Neural cell (in vitro differentiated cells): ENCODE results near the gene JAG2. TPM values are rescaled to one million over a fixed set of nuclear protein-coding genes. Genes with fewer than 3 reads are reported as not detected.
A peak's percentile ranks its signal among the peaks of the same experiment; 100 is the strongest.

ENCODE experiments used
- H2AFZ ChIP-seq: fragments of 200-600, 300-800 bp; sonication (generic), shearing (Covaris generic); 2 replicates; pipeline ENCODE4 v1.6.0; 2014; ENCODE audit warnings: low read depth, mild to moderate bottlenecking, antibody characterized with exemption, low read length, moderate library complexity
- H3F3A ChIP-seq: fragments of 200-600 bp; shearing (Covaris generic); 2 replicates; pipeline ENCODE4 v1.6.1; 2016; ENCODE audit warnings: mild to moderate bottlenecking, moderate library complexity, mixed read lengths, antibody characterized with exemption, low read length; ENCODE audit not compliant: insufficient read depth, poor library complexity, severe bottlenecking
- H3K27ac ChIP-seq: fragments of 200-600, 300-800 bp; sonication (generic), shearing (Covaris generic); 2 replicates; pipeline ENCODE4 v1.5.1; 2014; ENCODE audit warnings: mild to moderate bottlenecking, low read length, moderate library complexity
- H3K27me3 ChIP-seq: fragments of 300-800, 200-600 bp; sonication (generic), shearing (Covaris generic); 2 replicates; pipeline ENCODE4 v1.6.0; 2014; ENCODE audit warnings: mild to moderate bottlenecking, low read depth, low read length, moderate library complexity; ENCODE audit not compliant: insufficient read depth
- H3K36me3 ChIP-seq: fragments of 300-800, 200-600 bp; sonication (generic), shearing (Covaris generic); 2 replicates; pipeline ENCODE4 v1.5.1; 2014; ENCODE audit warnings: mild to moderate bottlenecking, antibody characterized with exemption, low read length, moderate library complexity; ENCODE audit not compliant: insufficient read depth
- H3K4me2 ChIP-seq: fragments of 300-800, 200-600 bp; sonication (generic), shearing (Covaris generic); 2 replicates; pipeline ENCODE4 v1.6.0; 2014; ENCODE audit warnings: mild to moderate bottlenecking, low read length
- H3K4me3 ChIP-seq: fragments of 300-800, 200-600 bp; sonication (generic), shearing (Covaris generic); 2 replicates; pipeline ENCODE4 v1.5.1; 2014; ENCODE audit warnings: mild to moderate bottlenecking, low read length, moderate library complexity
- H3K79me2 ChIP-seq: fragments of 200-600 bp; shearing (Covaris generic); replicated peaks from 2 replicates; pipeline ENCODE4 v1.6.0; 2014; ENCODE audit warnings: mild to moderate bottlenecking, low read length, moderate library complexity; ENCODE audit not compliant: insufficient read depth
- H3K9ac ChIP-seq: fragments of 300-800, 200-600 bp; sonication (generic), shearing (Covaris generic); 2 replicates; pipeline ENCODE4 v1.6.1; 2016; ENCODE audit warnings: mild to moderate bottlenecking, low read length, mixed read lengths
- H3K9me2 ChIP-seq: fragments of 200-600 bp; shearing (Covaris generic); 2 replicates; pipeline ENCODE4 v1.6.1; 2016; ENCODE audit warnings: mild to moderate bottlenecking, low read length, mixed read lengths; ENCODE audit not compliant: insufficient read depth
- H3K9me3 ChIP-seq: fragments of 200-600, 300-800 bp; sonication (generic), shearing (Covaris generic); 2 replicates; pipeline ENCODE4 v1.6.1; 2016; ENCODE audit warnings: mild to moderate bottlenecking, mixed run types, low read length, moderate library complexity, mixed read lengths
- H4K20me1 ChIP-seq: fragments of 200-600 bp; shearing (Covaris generic); 2 replicates; pipeline ENCODE4 v1.6.1; 2016; ENCODE audit warnings: mild to moderate bottlenecking, mixed run types; ENCODE audit not compliant: insufficient read depth
- EP300 ChIP-seq: fragments of 450-650 bp; conservative IDR thresholded peaks from 2 replicates; pipeline ENCODE4 v1.6.1; 2014; ENCODE audit warnings: antibody characterized with exemption, mild to moderate bottlenecking, moderate library complexity; ENCODE audit not compliant: poor library complexity, severe bottlenecking
- EZH2 ChIP-seq: fragments of 200-600, 300-800 bp; shearing (Covaris generic), sonication (generic); IDR thresholded peaks from 2 replicates; pipeline ENCODE4 v1.6.1; 2014; ENCODE audit warnings: antibody characterized with exemption, low read length, borderline replicate concordance, mild to moderate bottlenecking; ENCODE audit not compliant: insufficient read depth, poor library complexity, severe bottlenecking
- MXI1 ChIP-seq: fragments of 450-650 bp; conservative IDR thresholded peaks from 2 replicates; pipeline ENCODE4 v1.6.1; 2014; ENCODE audit warnings: antibody characterized with exemption, mild to moderate bottlenecking; ENCODE audit not compliant: poor library complexity, severe bottlenecking
- POLR2AphosphoS5 ChIP-seq: IDR thresholded peaks from 2 replicates; pipeline ENCODE4 v1.6.1; 2012
- RAD21 ChIP-seq: fragments of 450-650 bp; conservative IDR thresholded peaks from 2 replicates; pipeline ENCODE4 v1.6.1; 2014; ENCODE audit warnings: antibody characterized with exemption, mild to moderate bottlenecking, moderate library complexity
- REST ChIP-seq: IDR thresholded peaks from 2 replicates; pipeline ENCODE4 v1.6.1; 2012; ENCODE audit warnings: borderline replicate concordance
- SMC3 ChIP-seq: fragments of 450-650 bp; conservative IDR thresholded peaks from 2 replicates; pipeline ENCODE4 v1.6.1; 2014; ENCODE audit warnings: antibody characterized with exemption, mild to moderate bottlenecking, moderate library complexity; ENCODE audit not compliant: poor library complexity
- TAF1 ChIP-seq: IDR thresholded peaks from 2 replicates; pipeline ENCODE4 v1.6.1; 2012; ENCODE audit warnings: low read depth
- polyA plus RNA-seq: library from polyadenylated mRNA; depleted of rRNA; stranded (reverse); fragments of >200 nt; gene quantifications from 2 replicates; pipeline ENCODE4 v1.2.3, GENCODE V29; 2014
- TF ChIP-seq, protein P1 (sequence below): fragments of 450-650 bp; IDR thresholded peaks from 2 replicates; pipeline ENCODE4 v1.5.1; 2014; ENCODE audit warnings: antibody characterized with exemption, mild to moderate bottlenecking, moderate library complexity; ENCODE audit not compliant: poor library complexity, severe bottlenecking

The JAG2 gene
- polyA plus RNA-seq, 1 donor from 2014 or later = 20.3 TPM

GRCh38 chr14:105168093-105168420 lies 519 bp downstream of the JAG2 start:
- H3K4me2 ChIP-seq = no peak overlapping the region
- no peaks in the 10 kb centered on the region for H3K36me3 ChIP-seq
- H3K79me2 ChIP-seq = no peaks in the 10 kb centered on the region
- no peaks in the 10 kb centered on the region for H4K20me1 ChIP-seq
- no peaks in the 10 kb centered on the region for H3K9me3 ChIP-seq
- peaks cover 5% of the 10 kb centered on the region for H3K27me3 ChIP-seq
- no peak overlapping the region for H3K27ac ChIP-seq
- no peaks in the 10 kb centered on the region for H3F3A ChIP-seq
- no peak overlapping the region for H2AFZ ChIP-seq
- peak overlapping the region; percentile 66 for H3K9ac ChIP-seq
- no peaks in the 10 kb centered on the region for H3K9me2 ChIP-seq
- TF ChIP-seq, protein P1, sequence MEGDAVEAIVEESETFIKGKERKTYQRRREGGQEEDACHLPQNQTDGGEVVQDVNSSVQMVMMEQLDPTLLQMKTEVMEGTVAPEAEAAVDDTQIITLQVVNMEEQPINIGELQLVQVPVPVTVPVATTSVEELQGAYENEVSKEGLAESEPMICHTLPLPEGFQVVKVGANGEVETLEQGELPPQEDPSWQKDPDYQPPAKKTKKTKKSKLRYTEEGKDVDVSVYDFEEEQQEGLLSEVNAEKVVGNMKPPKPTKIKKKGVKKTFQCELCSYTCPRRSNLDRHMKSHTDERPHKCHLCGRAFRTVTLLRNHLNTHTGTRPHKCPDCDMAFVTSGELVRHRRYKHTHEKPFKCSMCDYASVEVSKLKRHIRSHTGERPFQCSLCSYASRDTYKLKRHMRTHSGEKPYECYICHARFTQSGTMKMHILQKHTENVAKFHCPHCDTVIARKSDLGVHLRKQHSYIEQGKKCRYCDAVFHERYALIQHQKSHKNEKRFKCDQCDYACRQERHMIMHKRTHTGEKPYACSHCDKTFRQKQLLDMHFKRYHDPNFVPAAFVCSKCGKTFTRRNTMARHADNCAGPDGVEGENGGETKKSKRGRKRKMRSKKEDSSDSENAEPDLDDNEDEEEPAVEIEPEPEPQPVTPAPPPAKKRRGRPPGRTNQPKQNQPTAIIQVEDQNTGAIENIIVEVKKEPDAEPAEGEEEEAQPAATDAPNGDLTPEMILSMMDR = no peak
- TF ChIP-seq TAF1 (no peak), REST (no peak), POLR2AphosphoS5 (no peak), EZH2 (no peak), MXI1 (no peak), EP300 (no peak), SMC3 (no peak), RAD21 (no peak)
- peak overlapping the region; percentile 78 for H3K4me3 ChIP-seq

DNA sequence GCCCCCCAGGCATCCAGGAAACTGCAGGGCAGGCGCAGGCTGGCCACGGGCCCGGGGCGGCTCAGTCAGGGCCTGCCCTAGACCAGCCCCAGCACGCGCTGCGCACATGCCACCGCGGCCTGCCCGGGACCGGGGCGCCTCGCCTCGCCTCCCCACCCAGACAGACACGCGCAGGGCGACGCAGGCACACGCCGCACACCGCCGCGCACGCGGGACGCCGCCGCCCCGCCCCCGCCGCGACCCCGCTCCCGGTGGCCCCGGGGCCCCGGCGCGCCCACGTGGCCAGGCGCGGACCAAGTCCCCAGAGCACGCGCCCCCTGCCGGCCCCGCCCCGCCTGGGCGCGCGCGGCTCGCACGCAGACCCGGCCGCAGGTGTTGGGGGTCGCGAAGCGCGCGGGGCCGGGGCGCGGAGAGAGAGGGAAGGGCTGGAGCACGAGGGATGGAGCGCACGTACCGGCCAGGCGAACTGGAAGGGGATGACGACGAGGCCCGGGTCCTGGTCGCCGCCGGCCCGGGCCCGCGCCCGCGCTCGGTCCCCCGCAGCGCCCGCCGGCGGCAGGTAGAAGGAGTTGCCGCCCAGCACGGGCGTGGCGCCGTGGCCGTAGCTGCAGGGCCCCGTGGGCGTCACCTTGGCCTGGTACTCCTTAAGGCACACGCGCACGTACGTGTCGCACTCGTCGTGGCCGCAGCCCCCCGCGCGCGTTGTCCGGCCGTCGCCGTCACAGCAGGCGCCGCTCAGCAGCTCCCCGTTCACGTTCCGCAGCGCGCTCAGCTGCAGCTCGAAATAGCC lies 1.1 kb downstream of the JAG2 start:
- Histone ChIP-seq H3K4me3 (peak overlapping the region; percentile 78), H3K9ac (peak overlapping the region; percentile 66), H2AFZ (no peak overlapping the region), H3K4me2 (no peak overlapping the region), H3K27me3 (peaks cover 5% of the 10 kb centered on the region), H3K27ac (no peak overlapping the region), H3F3A (no peaks in the 10 kb centered on the region), H4K20me1 (no peaks in the 10 kb centered on the region), H3K9me3 (no peaks in the 10 kb centered on the region), H3K36me3 (no peaks in the 10 kb centered on the region), H3K79me2 (no peaks in the 10 kb centered on the region), H3K9me2 (no peaks in the 10 kb centered on the region)
- TF ChIP-seq, protein P1 = peak; percentile 69
- TF ChIP-seq MXI1 (peak; percentile 59), SMC3 (peak; percentile 46), EP300 (no peak), POLR2AphosphoS5 (no peak), REST (no peak), RAD21 (peak; percentile 28)
